Transverse colon (tissue), 4 donors: ENCODE measurements around the gene ANO9.

ENCODE experiments used
- CTCF ChIP-seq, 5 experiments: fragments of 200-600 bp in 3 of 5; fragments of 450-650 bp in 2 of 5; sonication (generic) in 3 of 5; IDR thresholded peaks; 1 replicate in 2 of 5; 2 replicates in 3 of 5; pipeline ENCODE4 v1.5.1; 2016 to 2017; ENCODE audit warnings: antibody characterized with exemption in 5 of 5, inconsistent platforms in 3 of 5, mild to moderate bottlenecking in 2 of 5, moderate library complexity in 1 of 5
- EP300 ChIP-seq: sonication (generic); formaldehyde crosslinking; IDR thresholded peaks from one replicate; pipeline ENCODE4 v1.6.1; 2017; ENCODE audit warnings: antibody characterized with exemption, low read depth
- POLR2A ChIP-seq: fragments of 450-650 bp; IDR thresholded peaks from one replicate; pipeline ENCODE4 v1.6.1; 2016; ENCODE audit warnings: antibody characterized with exemption, mild to moderate bottlenecking, moderate library complexity
- POLR2AphosphoS5 ChIP-seq, 3 donors: sonication (generic); formaldehyde crosslinking; IDR thresholded peaks; one replicate each; pipeline ENCODE4 v1.6.1; 2016; ENCODE audit warnings: antibody characterized with exemption in 3 of 3

- TF ChIP-seq CTCF (IDR thresholded peaks at IDR 0.05) (no peak), POLR2AphosphoS5 (IDR thresholded peaks at IDR 0.05) (no peak), POLR2A (no peak), EP300 (no peak)
Measured at GRCh38 chr11:415640-416041, 26.2 kb downstream of the ANO9 start.
